GM21717 (cell line): ENCODE data around the gene CAMK2D.

Experiments
- ATAC-seq: cut with Tn5 transposase; IDR thresholded peaks from one replicate; pipeline ENCODE4 v1.9.1; 2021; ENCODE audit warnings: mild to moderate bottlenecking, moderate library complexity; ENCODE audit not compliant: unreplicated experiment

The CAMK2D gene

DNA sequence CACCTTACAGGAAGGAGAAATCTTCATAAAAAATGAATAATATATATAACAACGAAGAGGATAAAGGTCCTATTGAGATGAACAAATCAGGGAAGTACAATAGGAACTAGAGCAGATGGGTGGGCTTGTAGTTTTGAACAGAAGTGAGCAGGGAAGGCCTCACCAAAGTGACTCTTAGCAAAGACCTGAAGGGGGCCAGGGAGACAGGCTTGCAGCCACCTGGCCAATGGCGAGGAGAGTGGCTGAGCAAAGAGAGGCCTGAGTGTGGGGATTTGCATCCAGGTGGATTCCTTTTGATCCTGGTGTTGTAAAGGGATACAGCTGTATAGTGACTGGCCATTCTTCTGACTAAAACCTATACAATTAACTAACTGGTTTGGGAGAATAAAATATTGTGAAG lies 354.1 kb downstream of the CAMK2D start:
- no peak for ATAC-seq

DNA sequence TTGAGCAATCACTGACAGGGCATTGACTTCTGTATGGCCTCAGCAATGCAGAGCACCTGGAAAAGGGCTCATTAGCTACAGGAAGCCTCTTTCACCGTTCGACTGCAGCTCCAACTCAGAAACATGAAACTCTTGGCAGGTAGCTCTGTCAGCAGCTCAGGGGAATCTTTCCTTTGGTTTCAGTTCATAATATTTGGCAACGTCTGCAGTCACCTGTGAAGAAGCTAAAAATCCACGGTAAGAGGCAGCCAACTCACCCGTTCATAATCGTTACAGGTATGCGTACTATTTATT lies 354.9 kb downstream of the CAMK2D start:
- no peak for ATAC-seq

DNA sequence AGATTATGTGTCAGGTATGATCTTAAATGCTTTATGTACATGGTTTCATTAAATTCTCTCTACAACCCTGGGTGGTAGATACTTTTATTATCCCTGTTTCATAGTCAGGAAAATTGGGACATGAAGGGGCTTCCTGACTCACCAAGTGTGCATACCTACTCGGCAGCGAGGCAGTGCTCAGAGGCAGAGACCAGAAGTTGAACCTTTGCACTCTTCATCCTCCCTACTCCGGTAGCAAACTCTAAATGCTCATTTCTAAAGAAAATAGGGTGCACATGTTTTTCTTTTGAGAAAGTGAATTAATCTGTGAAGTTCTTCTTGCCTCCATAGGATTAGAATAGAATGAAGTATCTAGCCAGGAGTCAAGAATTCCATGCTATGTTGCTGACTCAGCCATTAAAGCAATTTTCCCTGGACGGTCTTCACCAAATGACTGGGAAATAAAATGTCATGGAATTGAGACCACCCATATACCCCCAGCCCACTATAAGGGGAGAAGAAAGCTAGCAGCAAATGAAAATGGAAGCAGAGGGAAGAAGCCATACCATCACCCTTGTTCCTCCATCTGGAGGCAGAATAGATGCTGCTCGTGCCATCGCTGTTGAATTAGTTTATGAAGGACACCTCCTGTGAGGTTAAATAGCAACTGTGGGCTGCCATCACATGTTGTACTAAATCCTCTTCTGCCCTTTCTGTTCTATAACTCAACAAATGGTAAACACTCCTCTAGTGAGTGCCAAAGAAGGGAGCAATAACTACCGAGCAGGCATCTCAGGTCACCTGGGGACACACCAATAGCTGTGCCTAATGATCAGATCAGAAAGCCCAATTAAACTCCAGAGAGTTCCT lies 355.4 kb downstream of the CAMK2D start:
- ATAC-seq, result no peak

- no peak for ATAC-seq
Measured at GRCh38 chr4:113404841-113405240, 356.7 kb downstream of the CAMK2D start.

GRCh38 chr4:113404167-113404571 lies 357.4 kb downstream of the CAMK2D start:
- no peak for ATAC-seq
